Heart left ventricle (tissue), 13 donors: ENCODE results near the gene ZCCHC13.

ENCODE experiments used
- CTCF ChIP-seq, 12 donors: fragments of 200-600 bp; sonication (generic) in 4 of 12; IDR thresholded peaks; one replicate each; pipeline versions ENCODE4 v1.5.0 to v1.8.0; 2018 to 2022; ENCODE audit warnings: antibody characterized with exemption in 12 of 12, mild to moderate bottlenecking in 5 of 12
- POLR2A ChIP-seq, 2 donors: fragments of 450-650 bp; IDR thresholded peaks; one replicate each; pipeline ENCODE4 v1.6.1; 2017; ENCODE audit warnings: antibody characterized with exemption in 2 of 2, mild to moderate bottlenecking in 2 of 2, moderate library complexity in 2 of 2
- donor health status: ischemic (EF 13 %, LVEDD 7.1; RV severe dilation, severe dysfunction).
- donor health status: DM: no; HTN: yes; CAD: no.
- donor health status: DM: no; HTN: no; CAD: no.
- donor health status: ischemic (EF 25% LVEDD 6.9; RV normal size, moderate dysfunction).
- donor health status: ischemic (EF 25% LVEDD 5.7; RV mildly dilated, moderate dysfunction).
- donor health status: ischemic (EF 35%, LVEDD 5.7; RV mildly dilated, moderate dysfunction).
- donor health status: nonischemic (EF 11% LVEDD 7.7; RV severe dilation, severe dysfunction).
- donor health status: DM: yes; HTN: yes; CAD: no.
- donor health status: PGD.
- donor health status: ischemic (EF 29% LVEDD 5.4; RV normal size, mild dysfunction).
- donor health status: nonischemic (EF 23%, LVEDD 6.1; RV moderate dilation, normal function).

- TF ChIP-seq CTCF (IDR thresholded peaks at IDR 0.05) (no peak), POLR2A (IDR thresholded peaks at IDR 0.05) (no peak)
Observed at GRCh38 chrX:74321191-74321590, 17.2 kb downstream of the ZCCHC13 start.
